ENCODE data around the gene PDHA2. TPM values are rescaled to one million over a fixed set of nuclear protein-coding genes. Genes with fewer than 3 reads are reported as not detected.

PDHA2 gene
- 0.13 TPM in 1 of 2 replicates, not detected in the other for total RNA-seq

DNA sequence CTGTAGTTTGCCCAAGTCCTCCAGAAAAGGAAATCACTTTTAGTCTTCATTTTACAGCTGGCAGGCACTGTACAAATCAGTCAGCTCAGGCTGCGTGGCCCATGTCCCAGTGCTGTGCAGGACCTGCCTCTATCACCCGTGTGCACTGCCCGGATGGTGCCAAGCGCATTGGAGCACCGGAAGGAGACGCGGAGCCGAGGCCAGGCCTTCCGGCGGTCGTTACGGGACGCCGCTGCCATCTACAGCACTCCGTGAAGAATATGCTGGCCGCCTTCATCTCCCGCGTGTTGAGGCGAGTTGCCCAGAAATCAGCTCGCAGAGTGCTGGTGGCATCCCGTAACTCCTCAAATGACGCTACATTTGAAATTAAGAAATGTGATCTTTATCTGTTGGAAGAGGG is at the start of gene PDHA2:
Gene PDHA2 (plus strand): TSS at position 203 of the 400 bp plus-strand sequence. CDS start 58 bp downstream, at position 261.

Small RNAs within 50 kb of the gene (small RNA-seq; reads per million reads assigned to genes)
- not detected for gene RNU6-1059P
